SK-N-SH (cell line): ENCODE results near the gene CATSPERZ. TPM values are rescaled to one million over a fixed set of nuclear protein-coding genes. Genes with fewer than 3 reads are reported as not detected.

Source experiments
- CTCF ChIA-PET: fragments of 300-600, 350-600 bp; formaldehyde crosslinking; extraction: SDS; loops from one replicate; lab custom pipeline; 2021; lab: Yijun Ruan, JAX
- POLR2A ChIA-PET: fragments of 350-600 bp; sonication (Branson Sonifier 250); formaldehyde crosslinking; extraction: SDS; loops from one replicate; lab custom pipeline; 2020; ENCODE audit warnings: antibody characterized with exemption, inconsistent platforms; lab: Yijun Ruan, JAX
- DNase-seq: peaks from one replicate; pipeline ENCODE4 v3.0.0; 2012
- H2AFZ ChIP-seq: fragments of 200-600 bp; sonication (generic); 2 replicates; pipeline ENCODE4 v1.8.1; 2016; ENCODE audit warnings: antibody characterized with exemption, mild to moderate bottlenecking, low read depth
- H3F3A ChIP-seq: fragments of 200-600 bp; sonication (generic); replicated peaks from 2 replicates; pipeline ENCODE3; 2016; ENCODE audit warnings: antibody characterized with exemption, mild to moderate bottlenecking; ENCODE audit not compliant: insufficient read depth
- H3K27ac ChIP-seq, 2 experiments: fragments of 200-500 bp in 1 of 2; fragments of 200-600 bp in 1 of 2; sonication (Bioruptor generic) in 1 of 2; sonication (generic), shearing (Covaris generic) in 1 of 2; 2 replicates each; pipeline versions ENCODE4 v1.5.1 to v1.6.1; 2014 to 2016; ENCODE audit warnings: low read depth in 2 of 2, inconsistent platforms in 1 of 2, low read length in 1 of 2, mild to moderate bottlenecking in 1 of 2, mixed read lengths in 1 of 2
- H3K27me3 ChIP-seq: fragments of 200-600 bp; sonication (generic), shearing (Covaris generic); 2 replicates; pipeline ENCODE4 v1.6.1; 2016; ENCODE audit warnings: mixed run types; ENCODE audit not compliant: insufficient read depth
- H3K36me3 ChIP-seq, 2 experiments: fragments of 200-500 bp in 1 of 2; fragments of 200-600 bp in 1 of 2; sonication (Bioruptor generic) in 1 of 2; sonication (generic) in 1 of 2; replicated peaks in 1 of 2; 2 replicates each; pipeline versions ENCODE3 to v1.5.1; 2014 to 2016; ENCODE audit warnings: low read length in 1 of 2, mild to moderate bottlenecking in 1 of 2; ENCODE audit not compliant: insufficient read depth in 2 of 2, control insufficient read depth in 1 of 2
- H3K4me1 ChIP-seq, 2 experiments: fragments of 200-500 bp in 1 of 2; fragments of 200-600 bp in 1 of 2; sonication (Bioruptor generic) in 1 of 2; sonication (generic), shearing (Covaris generic) in 1 of 2; 2 replicates each; pipeline versions ENCODE4 v1.5.1 to v1.6.1; 2014 to 2016; ENCODE audit warnings: low read depth in 1 of 2, low read length in 1 of 2, mixed run types in 1 of 2; ENCODE audit not compliant: insufficient read depth in 2 of 2, control insufficient read depth in 1 of 2
- H3K4me2 ChIP-seq: fragments of 200-600 bp; sonication (generic), shearing (Covaris generic); 2 replicates; pipeline ENCODE4 v1.6.1; 2017; ENCODE audit warnings: mixed run types
- H3K4me3 ChIP-seq, 2 experiments: fragments of 200-500 bp in 1 of 2; fragments of 200-600 bp in 1 of 2; sonication (Bioruptor generic) in 1 of 2; sonication (generic), shearing (Covaris generic) in 1 of 2; 2 replicates each; pipeline versions ENCODE4 v1.5.1 to v1.8.1; 2014 to 2016; ENCODE audit warnings: low read depth in 2 of 2, inconsistent platforms in 1 of 2, low read length in 1 of 2, mild to moderate bottlenecking in 1 of 2, mixed read lengths in 1 of 2, moderate library complexity in 1 of 2
- H3K79me2 ChIP-seq: fragments of 200-600 bp; sonication (generic); 2 replicates; pipeline ENCODE4 v1.8.1; 2017; ENCODE audit warnings: mild to moderate bottlenecking; ENCODE audit not compliant: insufficient read depth
- H3K9ac ChIP-seq: fragments of 200-600 bp; sonication (generic); 2 replicates; pipeline ENCODE4 v1.6.1; 2017; ENCODE audit warnings: mixed run types
- H3K9me2 ChIP-seq: fragments of 200-600 bp; sonication (generic); 2 replicates; pipeline ENCODE4 v1.6.1; 2017; ENCODE audit warnings: mixed run types
- H3K9me3 ChIP-seq: fragments of 200-600 bp; sonication (generic); 2 replicates; pipeline ENCODE4 v1.6.1; 2017; ENCODE audit warnings: mixed run types, mild to moderate bottlenecking, moderate library complexity
- H4K20me1 ChIP-seq: fragments of 200-600 bp; sonication (generic); 2 replicates; pipeline ENCODE4 v1.6.1; 2017; ENCODE audit warnings: mild to moderate bottlenecking, mixed run types; ENCODE audit not compliant: insufficient read depth
- CTCF ChIP-seq: fragments of 200-600 bp; sonication (generic); IDR thresholded peaks from 2 replicates; pipeline ENCODE4 v1.6.1; 2017; ENCODE audit warnings: antibody characterized with exemption, mild to moderate bottlenecking, moderate library complexity
- ELF1 ChIP-seq: IDR thresholded peaks from 2 replicates; pipeline ENCODE4 v1.4.0; 2012
- EZH2phosphoT487 ChIP-seq: fragments of 200-600 bp; sonication (generic); IDR thresholded peaks from 2 replicates; pipeline ENCODE4 v1.6.1; 2017; ENCODE audit warnings: low read depth, mixed run types, mild to moderate bottlenecking, antibody characterized with exemption, moderate library complexity, borderline replicate concordance
- FOSL2 ChIP-seq: IDR thresholded peaks from 2 replicates; pipeline ENCODE4 v1.4.0; 2012; ENCODE audit warnings: low read depth, mild to moderate bottlenecking, moderate library complexity, borderline replicate concordance
- FOXJ3 ChIP-seq: sonication (generic); formaldehyde crosslinking; IDR thresholded peaks from 2 replicates; pipeline ENCODE4 v1.5.1; 2020; ENCODE audit warnings: mild to moderate bottlenecking, missing genetic modification reagents
- FOXM1 ChIP-seq: IDR thresholded peaks from 2 replicates; pipeline ENCODE4 v1.4.0; 2012; ENCODE audit warnings: low read depth, mild to moderate bottlenecking
- NFIC ChIP-seq: IDR thresholded peaks from 2 replicates; pipeline ENCODE4 v1.4.0; 2012; ENCODE audit warnings: borderline replicate concordance
- SMC3 ChIP-seq: IDR thresholded peaks from 2 replicates; pipeline ENCODE4 v1.6.1; 2012; ENCODE audit warnings: low read depth, low read length, improper control_type of control experiment
- USF2 ChIP-seq: fragments of 150-350 bp; IDR thresholded peaks from 2 replicates; pipeline ENCODE4 v1.6.1; 2017; ENCODE audit warnings: antibody characterized with exemption, low read length, low read depth, borderline replicate concordance
- WGBS: methylation state at CpG from one replicate; pipeline ENCODE4 v1.1.6; 2017; ENCODE audit warnings: low lambda C conversion rate; 5-methylcytosine and 5-hydroxymethylcytosine counted together
- polyA plus RNA-seq, 3 experiments: library from polyadenylated mRNA; depleted of rRNA; stranded (reverse); fragments of >200 nt; gene quantifications; 2 replicates each; pipeline ENCODE4 v1.2.3, GENCODE V29; 2012
- TF ChIP-seq, protein P1 (sequence below): fragments of 150-350 bp; IDR thresholded peaks from 2 replicates; pipeline ENCODE4 v1.6.1; 2016; ENCODE audit warnings: mild to moderate bottlenecking, low read depth, low read length

CATSPERZ gene
- polyA plus RNA-seq, 1 of the 3 experiments (the other 2 are of a cell fraction): 0.54 TPM

DNA sequence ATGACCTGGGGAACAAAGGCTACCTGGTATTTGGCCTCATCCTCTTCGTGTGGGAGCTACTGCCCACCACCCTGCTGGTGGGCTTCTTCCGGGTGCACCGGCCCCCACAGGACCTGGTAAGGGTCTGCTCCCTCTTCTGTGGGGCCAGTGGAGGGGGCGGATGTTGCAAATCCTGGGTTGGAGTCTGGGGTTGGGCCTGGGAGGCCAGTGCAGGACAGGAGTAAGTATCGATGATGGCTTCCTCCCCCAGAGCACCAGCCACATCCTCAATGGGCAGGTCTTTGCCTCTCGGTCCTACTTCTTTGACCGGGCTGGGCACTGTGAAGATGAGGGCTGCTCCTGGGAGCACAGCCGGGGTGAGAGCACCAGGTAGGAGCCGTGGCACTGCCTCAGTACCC, 11.8 kb upstream of the CATSPERZ start:
- Histone ChIP-seq H3K4me2 (no peak overlapping the region), H3K36me3 (no peaks in the 10 kb centered on the region), H2AFZ (no peak overlapping the region), H3K4me1 (peaks cover 8 to 30% of the 10 kb centered on the region in 2 experiments; a peak in 2 of 4 replicates), H3K4me3 (no peak overlapping the region), H3K27me3 (peaks cover 15% of the 10 kb centered on the region; the same call in 1 of the 2 replicates), H4K20me1 (no peaks in the 10 kb centered on the region), H3K9ac (no peak overlapping the region), H3K9me2 (no peaks in the 10 kb centered on the region), H3K9me3 (no peaks in the 10 kb centered on the region), H3K79me2 (peaks cover 18% of the 10 kb centered on the region), H3K27ac (no peak overlapping the region), H3F3A (peaks cover 16% of the 10 kb centered on the region)
- CTCF ChIA-PET: interaction anchor here (2.2 to 12.2 kb wide), 3 partner anchors 15 to 29 kb away, joined by 7 to 196 read pairs (median 43); partner anchors contain the start of genes CATSPERZ, ESRRA, PRDX5 and TRMT112
- POLR2A ChIA-PET: no interaction called here
- WGBS: 79% methylated on average over 3 of the region's 9 CpGs
- no peak for DNase-seq
- TF ChIP-seq FOXM1: no peak
- no peak for TF ChIP-seq NFIC

DNA sequence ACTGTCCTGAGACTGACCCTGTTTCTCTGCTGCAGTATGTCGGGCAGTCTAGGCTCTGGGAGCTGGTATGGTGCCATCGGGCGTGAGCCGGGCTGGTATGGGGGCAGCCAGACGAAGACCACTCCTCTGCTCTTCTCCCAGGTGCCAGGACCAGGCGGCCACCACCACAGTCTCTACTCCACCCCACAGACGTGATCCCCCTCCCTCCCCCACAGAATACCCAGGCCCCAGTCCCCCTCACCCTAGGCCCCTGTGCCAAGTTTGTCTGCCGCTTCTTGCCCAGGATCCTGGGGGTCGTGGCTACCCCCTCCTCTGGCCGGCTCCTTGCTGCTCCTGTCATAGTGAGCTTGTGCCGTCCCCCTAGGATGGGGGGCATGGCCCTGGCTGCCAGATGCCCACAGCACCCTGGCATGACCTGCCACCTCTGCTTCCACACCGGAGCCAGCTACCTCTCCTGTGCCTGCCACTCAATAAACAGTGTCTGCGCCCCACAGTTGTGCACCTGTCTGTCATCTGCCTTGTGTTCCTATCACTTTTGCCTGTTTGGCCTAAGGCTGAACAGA, 11.1 kb upstream of the CATSPERZ start:
- Histone ChIP-seq H3K27ac (no peak overlapping the region), H3F3A (peaks cover 16% of the 10 kb centered on the region), H3K27me3 (peaks cover 15% of the 10 kb centered on the region), H2AFZ (no peak overlapping the region), H3K9ac (no peak overlapping the region), H3K36me3 (no peaks in the 10 kb centered on the region), H3K9me2 (no peaks in the 10 kb centered on the region), H3K4me3 (no peak overlapping the region), H3K4me1 (peaks cover 8 to 22% of the 10 kb centered on the region in 2 experiments; a peak in 2 of 4 replicates), H3K79me2 (peaks cover 10% of the 10 kb centered on the region), H3K4me2 (no peak overlapping the region), H3K9me3 (no peaks in the 10 kb centered on the region), H4K20me1 (no peaks in the 10 kb centered on the region)
- WGBS: 90% methylated on average over 2 of the region's 13 CpGs
- TF ChIP-seq USF2 (no peak), FOXJ3 (CRISPR knock-in tag) (no peak), SMC3 (no peak), FOSL2 (no peak), ELF1 (no peak), EZH2phosphoT487 (no peak), CTCF (no peak)
- TF ChIP-seq, protein P1, sequence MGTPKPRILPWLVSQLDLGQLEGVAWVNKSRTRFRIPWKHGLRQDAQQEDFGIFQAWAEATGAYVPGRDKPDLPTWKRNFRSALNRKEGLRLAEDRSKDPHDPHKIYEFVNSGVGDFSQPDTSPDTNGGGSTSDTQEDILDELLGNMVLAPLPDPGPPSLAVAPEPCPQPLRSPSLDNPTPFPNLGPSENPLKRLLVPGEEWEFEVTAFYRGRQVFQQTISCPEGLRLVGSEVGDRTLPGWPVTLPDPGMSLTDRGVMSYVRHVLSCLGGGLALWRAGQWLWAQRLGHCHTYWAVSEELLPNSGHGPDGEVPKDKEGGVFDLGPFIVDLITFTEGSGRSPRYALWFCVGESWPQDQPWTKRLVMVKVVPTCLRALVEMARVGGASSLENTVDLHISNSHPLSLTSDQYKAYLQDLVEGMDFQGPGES: no peak
- ChIA-PET POLR2A (interaction anchor here (0.8 kb wide), 1 partner anchor 25 kb away, joined by 3 read pairs; no protein-coding TSS in a partner anchor), CTCF (interaction anchor here (1.1 to 12.2 kb wide), 5 partner anchors 14 to 85 kb away, joined by 3 to 196 read pairs (median 13); partner anchors contain the start of genes CATSPERZ, ESRRA, PLCB3 and PRDX5)
- no peak for DNase-seq
